Keratinocyte (primary cell): ENCODE data around the gene RASA3. TPM values are rescaled to one million over a fixed set of nuclear protein-coding genes. Genes with fewer than 3 reads are reported as not detected.

Source experiments
- DNase-seq: peaks from one replicate; pipeline ENCODE4 v3.0.0-alpha.2; 2011; ENCODE audit warnings: low read depth, missing footprints, low spot score
- FAIRE-seq: peaks from 2 replicates; lab custom pipeline; 2011; peaks lifted over from hg19 to GRCh38; lab: Jason Lieb, UNC
- H2AFZ ChIP-seq: 2 replicates; pipeline ENCODE4 v1.6.0; 2012; ENCODE audit warnings: low read length, control low read depth, inconsistent platforms; ENCODE audit not compliant: control insufficient read depth
- H3K27ac ChIP-seq: 2 replicates; pipeline ENCODE4 v1.5.1; 2011; ENCODE audit warnings: low read length; ENCODE audit not compliant: control insufficient read depth, insufficient read depth
- H3K27me3 ChIP-seq: 3 replicates; pipeline ENCODE4 v1.6.0; 2011; ENCODE audit warnings: low read length; ENCODE audit not compliant: control insufficient read depth, insufficient read depth; ENCODE audit errors: extremely low read depth
- H3K36me3 ChIP-seq, 2 experiments: 2 replicates in 1 of 2; 3 replicates in 1 of 2; pipeline ENCODE4 v1.5.1; 2011; ENCODE audit warnings: low read length in 2 of 2, mild to moderate bottlenecking in 1 of 2; ENCODE audit not compliant: control insufficient read depth in 2 of 2, insufficient read depth in 2 of 2; ENCODE audit errors: extremely low read depth in 1 of 2
- H3K4me1 ChIP-seq: 3 replicates; pipeline ENCODE4 v1.5.1; 2011; ENCODE audit warnings: low read length; ENCODE audit not compliant: control insufficient read depth, insufficient read depth; ENCODE audit errors: extremely low read depth
- H3K4me2 ChIP-seq: 3 replicates; pipeline ENCODE4 v1.6.0; 2011; ENCODE audit warnings: low read depth, low read length; ENCODE audit not compliant: control insufficient read depth, insufficient read depth; ENCODE audit errors: extremely low read depth
- H3K4me3 ChIP-seq, 3 experiments: fragments of 200-600 bp in 1 of 3; sonication (generic) in 1 of 3; 2 replicates in 2 of 3; 3 replicates in 1 of 3; pipeline ENCODE4 v1.5.1; 2011 to 2016; ENCODE audit warnings: low read length in 3 of 3, mild to moderate bottlenecking in 3 of 3, control low read depth in 2 of 3, inconsistent platforms in 1 of 3, low read depth in 1 of 3, mixed read lengths in 1 of 3, mixed run types in 1 of 3, moderate library complexity in 1 of 3; ENCODE audit not compliant: control insufficient read depth in 2 of 3, insufficient read depth in 2 of 3; ENCODE audit errors: extremely low read depth in 1 of 3
- H3K79me2 ChIP-seq: 2 replicates; pipeline ENCODE4 v1.6.0; 2012; ENCODE audit warnings: low read length; ENCODE audit not compliant: control insufficient read depth, insufficient read depth
- H3K9ac ChIP-seq: 3 replicates; pipeline ENCODE4 v1.6.0; 2011; ENCODE audit warnings: low read length; ENCODE audit not compliant: control insufficient read depth, insufficient read depth; ENCODE audit errors: extremely low read depth
- H3K9me1 ChIP-seq: 3 replicates; pipeline ENCODE4 v1.6.0; 2011; ENCODE audit warnings: low read length; ENCODE audit not compliant: control insufficient read depth, insufficient read depth; ENCODE audit errors: extremely low read depth
- H3K9me3 ChIP-seq: 2 replicates; pipeline ENCODE4 v1.5.1; 2012; ENCODE audit warnings: low read depth, low read length; ENCODE audit not compliant: control insufficient read depth
- H4K20me1 ChIP-seq: 3 replicates; pipeline ENCODE4 v1.6.0; 2011; ENCODE audit warnings: low read length; ENCODE audit not compliant: control insufficient read depth, insufficient read depth; ENCODE audit errors: extremely low read depth
- EZH2 ChIP-seq: IDR thresholded peaks from one replicate; pipeline ENCODE4 v1.6.1; 2012; ENCODE audit warnings: inconsistent platforms, mild to moderate bottlenecking, low read length, moderate library complexity
- dilution Hi-C: fragments of 300-500 bp; cut with MboI; formaldehyde crosslinking; loops from one replicate; pipeline ENCODE4 v1.7.0; 2020; ENCODE audit warnings: low sequenced_read_pairs; ENCODE audit not compliant: extremely low pct_ligation_motif_present
- polyA plus RNA-seq, 5 experiments: library from polyadenylated mRNA; depleted of rRNA in 3 of 5; stranded (reverse) in 3 of 5; stranded (forward) in 1 of 5; unstranded in 1 of 5; fragments of >200 nt; gene quantifications; 1 replicate in 1 of 5; 2 replicates in 3 of 5; 3 replicates in 1 of 5; pipeline versions ENCODE4 v1.2.1 to v1.2.3, GENCODE V29; 2011 to 2012; ENCODE audit warnings: missing spikeins in 2 of 5, low read depth in 1 of 5, low replicate concordance in 1 of 5
- TF ChIP-seq, protein P1 (sequence below), 3 experiments: IDR thresholded peaks in 1 of 3; conservative IDR thresholded peaks in 1 of 3; optimal IDR thresholded peaks in 1 of 3; 2 replicates in 2 of 3; 3 replicates in 1 of 3; pipeline versions ENCODE3 to v1.5.1; 2011; ENCODE audit warnings: low read length in 3 of 3, mild to moderate bottlenecking in 3 of 3, moderate library complexity in 2 of 3, control low read depth in 1 of 3, inconsistent platforms in 1 of 3; ENCODE audit not compliant: insufficient read depth in 2 of 3; ENCODE audit errors: extremely low read depth in 1 of 3

The RASA3 gene
- polyA plus RNA-seq, 1 donor (not counting 4 experiments of a cell fraction or from before 2014, with no cell fraction given): 4.1 TPM

DNA sequence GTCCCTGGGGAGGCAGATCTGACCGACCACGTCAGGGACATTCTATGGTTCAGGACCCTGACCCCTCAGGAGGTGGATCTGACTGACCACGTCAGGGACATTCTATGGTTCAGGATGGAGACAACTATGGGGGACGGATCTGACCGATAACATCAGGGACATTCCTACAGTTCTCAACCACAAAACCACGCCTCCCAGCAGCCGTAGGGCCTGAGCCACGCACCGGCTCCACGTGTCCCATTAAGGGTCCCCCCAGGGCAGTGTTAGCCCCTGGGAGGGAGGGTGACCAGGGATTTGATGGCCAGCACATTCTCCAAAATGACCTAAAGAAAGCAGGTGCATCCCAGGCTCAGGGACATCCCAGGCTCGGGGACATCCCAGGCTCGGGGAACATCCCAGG lies 109.5 kb downstream of the RASA3 start:
- H4K20me1 ChIP-seq: peaks cover under 1% of the 10 kb centered on the region
- H3K4me3 ChIP-seq: no peak overlapping the region
- peaks cover 0 to 1% of the 10 kb centered on the region in 2 experiments for H3K36me3 ChIP-seq
- no peak overlapping the region for H3K9ac ChIP-seq
- dilution Hi-C loops: no loop called here
- no peaks in the 10 kb centered on the region for H3K4me1 ChIP-seq
- FAIRE-seq: no peak
- H3K9me3 ChIP-seq: no peaks in the 10 kb centered on the region
- no peak for DNase-seq
- H3K9me1 ChIP-seq: no peaks in the 10 kb centered on the region
- H3K4me2 ChIP-seq: no peak overlapping the region
- no peak overlapping the region for H2AFZ ChIP-seq
- no peaks in the 10 kb centered on the region for H3K79me2 ChIP-seq
- no peaks in the 10 kb centered on the region for H3K27me3 ChIP-seq
- no peak for TF ChIP-seq EZH2
- TF ChIP-seq, protein P1, sequence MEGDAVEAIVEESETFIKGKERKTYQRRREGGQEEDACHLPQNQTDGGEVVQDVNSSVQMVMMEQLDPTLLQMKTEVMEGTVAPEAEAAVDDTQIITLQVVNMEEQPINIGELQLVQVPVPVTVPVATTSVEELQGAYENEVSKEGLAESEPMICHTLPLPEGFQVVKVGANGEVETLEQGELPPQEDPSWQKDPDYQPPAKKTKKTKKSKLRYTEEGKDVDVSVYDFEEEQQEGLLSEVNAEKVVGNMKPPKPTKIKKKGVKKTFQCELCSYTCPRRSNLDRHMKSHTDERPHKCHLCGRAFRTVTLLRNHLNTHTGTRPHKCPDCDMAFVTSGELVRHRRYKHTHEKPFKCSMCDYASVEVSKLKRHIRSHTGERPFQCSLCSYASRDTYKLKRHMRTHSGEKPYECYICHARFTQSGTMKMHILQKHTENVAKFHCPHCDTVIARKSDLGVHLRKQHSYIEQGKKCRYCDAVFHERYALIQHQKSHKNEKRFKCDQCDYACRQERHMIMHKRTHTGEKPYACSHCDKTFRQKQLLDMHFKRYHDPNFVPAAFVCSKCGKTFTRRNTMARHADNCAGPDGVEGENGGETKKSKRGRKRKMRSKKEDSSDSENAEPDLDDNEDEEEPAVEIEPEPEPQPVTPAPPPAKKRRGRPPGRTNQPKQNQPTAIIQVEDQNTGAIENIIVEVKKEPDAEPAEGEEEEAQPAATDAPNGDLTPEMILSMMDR (optimal IDR thresholded peaks at IDR 0.05 in 1 of 3, IDR thresholded peaks at IDR 0.05 in 1 of 3, conservative IDR thresholded peaks at IDR 0.05 in 1 of 3; ENCODE audit: extremely low read depth in 1 of 3, insufficient read depth in 2 of 3, low read length in 3 of 3): no peak
- H3K27ac ChIP-seq: no peak overlapping the region

DNA sequence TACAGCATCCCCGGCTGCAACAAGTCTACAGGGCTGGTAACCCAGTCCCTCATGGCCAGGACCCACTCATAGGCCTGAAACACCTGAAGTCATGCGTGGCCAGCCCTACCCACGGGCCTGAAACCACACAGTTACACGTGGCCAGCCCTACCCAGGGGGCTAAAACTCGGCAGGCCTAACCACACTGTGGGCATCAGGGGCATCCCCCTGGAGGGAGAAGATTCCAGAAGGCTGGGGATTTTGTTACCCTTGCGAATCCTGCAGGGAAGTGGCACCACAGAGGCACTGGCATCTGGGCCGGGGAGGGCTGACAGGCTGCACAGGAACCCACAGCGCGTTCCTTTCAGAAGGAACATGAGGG lies 110.1 kb downstream of the RASA3 start:
- H3K79me2 ChIP-seq: no peaks in the 10 kb centered on the region
- TF ChIP-seq EZH2: no peak
- TF ChIP-seq, protein P1 (optimal IDR thresholded peaks at IDR 0.05 in 1 of 3, IDR thresholded peaks at IDR 0.05 in 1 of 3, conservative IDR thresholded peaks at IDR 0.05 in 1 of 3; ENCODE audit: extremely low read depth in 1 of 3, insufficient read depth in 2 of 3, low read length in 3 of 3): no peak
- no peak for DNase-seq
- dilution Hi-C loops: no loop called here
- peaks cover 0 to 1% of the 10 kb centered on the region in 2 experiments for H3K36me3 ChIP-seq
- no peak overlapping the region for H3K4me3 ChIP-seq
- H2AFZ ChIP-seq: no peak overlapping the region
- H3K4me2 ChIP-seq: no peak overlapping the region
- peaks cover 3% of the 10 kb centered on the region for H4K20me1 ChIP-seq
- no peaks in the 10 kb centered on the region for H3K9me3 ChIP-seq
- no peaks in the 10 kb centered on the region for H3K4me1 ChIP-seq
- no peak overlapping the region for H3K9ac ChIP-seq
- H3K27me3 ChIP-seq: no peaks in the 10 kb centered on the region
- FAIRE-seq: no peak
- H3K27ac ChIP-seq: no peak overlapping the region
- H3K9me1 ChIP-seq: no peaks in the 10 kb centered on the region
